HG02943 (cell line): Measurements from ENCODE around the gene RNF114.
"Not testable (repeated sequence)": the region's sequence is repeated elsewhere in the genome, so short reads cannot be mapped to it uniquely, and the experiment has no call there.

ENCODE experiments used
- ATAC-seq: cut with Tn5 transposase; IDR thresholded peaks from one replicate; pipeline ENCODE4 v1.9.1; 2021; ENCODE audit warnings: mild to moderate bottlenecking, low read depth, moderate library complexity; ENCODE audit not compliant: unreplicated experiment

The RNF114 gene

GRCh38 chr20:49924247-49924646, 11.9 kb upstream of the RNF114 start:
- no peak for ATAC-seq

- ATAC-seq: no peak
Measured at GRCh38 chr20:49925901-49926454, 10.2 kb upstream of the RNF114 start.

DNA sequence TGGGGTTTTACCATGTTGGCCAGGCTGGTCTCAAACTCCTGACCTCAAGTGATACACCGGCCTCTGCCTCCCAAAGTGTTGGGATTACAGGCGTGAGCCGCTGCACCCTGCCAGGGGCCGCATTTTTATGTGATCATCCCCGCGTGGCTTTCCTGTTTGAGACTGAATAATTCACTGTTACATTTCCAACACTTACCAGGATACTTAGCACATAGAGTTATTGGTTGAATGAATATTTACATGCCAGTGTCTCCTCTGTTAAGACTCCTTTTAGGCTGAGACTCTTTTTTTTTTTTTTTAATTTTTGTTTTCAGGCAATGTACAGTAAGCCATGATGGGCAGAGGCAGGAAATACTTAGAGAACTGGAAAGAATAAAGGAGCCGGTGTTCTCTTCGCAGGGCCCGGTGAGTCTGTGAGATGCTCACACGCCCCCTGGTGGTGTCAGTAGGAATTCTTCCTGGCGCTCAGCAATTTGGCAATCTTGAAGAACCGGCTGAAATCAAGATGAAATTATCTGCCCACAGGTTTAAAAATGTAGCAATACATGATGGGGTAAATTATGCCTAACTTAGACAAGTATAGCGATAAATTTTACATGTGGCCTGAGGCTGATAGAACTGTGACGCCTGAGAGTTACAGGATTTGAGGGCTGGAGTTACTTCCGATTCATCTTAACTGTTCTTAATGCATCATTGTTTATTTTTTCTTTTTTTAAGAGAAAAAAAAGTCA, 7.6 kb upstream of the RNF114 start:
- no peak for ATAC-seq

GRCh38 chr20:49929142-49929494, 7.1 kb upstream of the RNF114 start:
- ATAC-seq: no peak

- ATAC-seq: no peak
Measured at GRCh38 chr20:49935746-49936152, 448 bp upstream of the RNF114 start.

DNA sequence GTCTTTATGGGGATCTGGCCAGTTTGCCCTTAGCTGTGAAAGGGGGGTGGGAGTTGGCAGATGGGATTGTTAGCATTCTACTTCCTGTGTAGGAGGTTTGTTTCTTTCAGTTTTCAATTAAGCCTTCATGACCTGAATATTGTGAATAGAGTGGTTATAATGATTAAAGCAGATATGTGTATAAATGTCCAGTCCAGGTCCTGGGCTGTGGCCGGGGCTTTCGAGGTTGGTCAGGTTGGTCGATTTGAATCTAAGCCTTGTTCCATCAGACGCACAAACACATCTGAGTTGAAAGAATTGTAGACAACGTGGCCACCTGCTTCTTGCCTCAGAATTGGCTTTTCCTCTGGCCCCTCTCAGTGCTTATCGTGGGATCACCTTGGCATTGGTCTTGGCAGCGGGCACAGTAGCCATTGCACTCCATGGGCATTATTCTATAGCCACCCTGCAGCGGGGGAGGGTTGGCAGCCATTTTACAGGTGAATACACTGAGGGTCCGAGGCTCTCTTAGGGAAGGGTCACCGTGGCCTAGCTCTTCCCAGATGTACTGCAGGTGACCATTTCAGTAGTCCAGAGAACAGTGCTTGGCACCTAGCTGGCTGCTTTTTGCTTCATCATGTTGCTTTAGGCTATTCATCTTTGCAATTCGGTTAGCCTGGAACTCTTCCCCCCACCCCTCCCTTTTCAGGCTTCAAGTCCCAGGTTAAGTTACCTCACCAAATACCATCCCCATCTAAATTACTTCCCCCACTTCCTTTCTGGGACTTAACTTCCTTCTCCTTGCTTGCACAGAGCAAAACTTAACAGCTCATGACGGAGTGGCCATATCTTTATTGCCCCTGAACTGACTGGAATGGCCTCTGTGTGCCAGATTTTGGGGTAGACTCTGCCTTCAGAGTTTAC, 1.1 kb downstream of the RNF114 start:
- peak; percentile 24 for ATAC-seq

GRCh38 chr20:49938173-49939163, 2.3 kb downstream of the RNF114 start:
- ATAC-seq: no peak

DNA sequence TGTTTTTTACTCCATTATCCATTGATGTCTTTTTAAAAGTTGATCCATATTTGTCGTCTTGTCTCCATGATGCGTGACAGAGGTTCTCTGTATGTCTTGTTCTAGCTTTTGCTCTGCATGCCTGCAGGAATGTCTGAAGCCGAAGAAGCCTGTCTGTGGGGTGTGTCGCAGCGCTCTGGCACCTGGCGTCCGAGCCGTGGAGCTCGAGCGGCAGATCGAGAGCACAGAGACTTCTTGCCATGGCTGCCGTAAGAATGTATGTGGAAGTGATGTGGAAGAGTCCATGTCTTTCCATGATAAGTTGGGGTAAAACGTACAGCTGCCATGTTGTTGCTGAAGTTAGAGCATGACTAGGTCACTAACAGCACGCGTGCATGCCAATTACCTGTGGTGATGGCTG, 5.3 kb downstream of the RNF114 start:
- no peak for ATAC-seq

DNA sequence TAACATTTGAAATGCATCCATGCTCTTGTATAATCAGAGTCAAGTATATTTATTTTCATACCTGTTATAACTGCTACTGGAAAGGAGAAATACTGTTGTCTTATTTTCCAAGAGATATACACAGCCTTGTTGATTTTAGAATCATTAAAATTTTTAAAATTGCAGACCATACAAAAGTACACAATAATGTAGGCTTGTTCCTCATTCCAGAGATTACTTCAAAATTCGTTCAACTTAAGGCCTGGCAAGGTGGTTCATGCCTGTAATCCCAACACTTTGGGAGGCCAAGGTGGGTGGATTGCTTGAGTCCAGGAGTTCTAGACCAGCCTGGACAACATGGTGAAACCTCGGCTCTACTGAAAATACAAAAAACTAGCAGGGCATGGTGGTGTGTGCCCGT, 6.1 kb downstream of the RNF114 start:
- ATAC-seq: no peak

DNA sequence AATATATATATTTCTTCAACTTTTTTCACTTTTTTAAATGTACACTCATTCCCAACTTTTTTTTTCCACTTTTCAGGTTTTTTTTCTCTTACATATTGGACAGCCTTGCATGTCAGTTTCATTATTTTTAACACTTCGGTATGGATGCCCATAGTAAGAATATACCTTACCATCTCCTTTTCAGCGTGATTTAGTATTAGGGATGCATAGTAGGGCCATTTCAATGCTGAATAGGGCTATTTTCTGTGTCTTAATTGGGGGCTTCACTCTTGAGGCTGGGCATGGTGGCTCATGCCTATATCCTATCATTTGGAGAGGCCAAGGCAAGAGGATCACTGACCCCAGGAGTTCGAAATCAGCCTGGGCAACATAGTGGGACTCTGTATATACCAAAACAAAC, 6.7 kb downstream of the RNF114 start:
- ATAC-seq: no peak

- ATAC-seq: no peak
Measured at GRCh38 chr20:49945306-49945700, 9.1 kb downstream of the RNF114 start.

DNA sequence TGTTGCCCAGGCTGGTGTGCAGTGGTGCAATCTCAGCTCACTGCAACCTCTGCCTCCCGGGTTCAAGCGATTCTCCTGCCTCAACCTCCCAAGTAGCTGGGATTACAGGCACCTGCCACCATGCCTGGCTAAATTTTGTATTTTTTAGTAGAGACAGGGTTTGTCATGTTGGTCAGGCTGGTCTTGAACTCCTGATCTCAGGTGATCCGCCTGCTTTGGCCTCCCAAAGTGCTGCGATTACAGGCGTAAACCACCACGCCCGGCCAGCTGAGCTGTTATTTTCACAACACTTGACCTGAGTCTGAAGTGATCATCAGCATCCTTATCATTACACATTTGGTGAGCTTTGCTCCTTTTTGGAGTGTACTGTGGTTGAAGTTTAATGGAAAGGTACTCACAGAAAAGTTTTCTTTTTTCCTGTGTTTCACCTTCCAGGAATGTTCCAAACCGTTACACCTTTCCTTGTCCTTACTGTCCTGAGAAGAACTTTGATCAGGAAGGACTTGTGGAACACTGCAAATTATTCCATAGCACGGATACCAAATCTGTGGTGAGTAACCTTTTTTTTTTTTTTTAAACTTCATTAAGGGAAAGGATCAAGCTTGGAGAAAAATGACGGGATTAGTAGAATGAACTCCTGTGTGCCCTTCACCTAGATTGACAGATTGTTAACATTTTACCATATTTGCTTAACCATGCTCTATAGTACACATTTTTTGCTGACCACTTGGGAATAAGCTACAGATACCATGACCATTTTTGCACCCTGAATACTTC, 9.7 kb downstream of the RNF114 start:
- ATAC-seq: no peak

GRCh38 chr20:49948178-49948577, 12.0 kb downstream of the RNF114 start:
- ATAC-seq: no peak

DNA sequence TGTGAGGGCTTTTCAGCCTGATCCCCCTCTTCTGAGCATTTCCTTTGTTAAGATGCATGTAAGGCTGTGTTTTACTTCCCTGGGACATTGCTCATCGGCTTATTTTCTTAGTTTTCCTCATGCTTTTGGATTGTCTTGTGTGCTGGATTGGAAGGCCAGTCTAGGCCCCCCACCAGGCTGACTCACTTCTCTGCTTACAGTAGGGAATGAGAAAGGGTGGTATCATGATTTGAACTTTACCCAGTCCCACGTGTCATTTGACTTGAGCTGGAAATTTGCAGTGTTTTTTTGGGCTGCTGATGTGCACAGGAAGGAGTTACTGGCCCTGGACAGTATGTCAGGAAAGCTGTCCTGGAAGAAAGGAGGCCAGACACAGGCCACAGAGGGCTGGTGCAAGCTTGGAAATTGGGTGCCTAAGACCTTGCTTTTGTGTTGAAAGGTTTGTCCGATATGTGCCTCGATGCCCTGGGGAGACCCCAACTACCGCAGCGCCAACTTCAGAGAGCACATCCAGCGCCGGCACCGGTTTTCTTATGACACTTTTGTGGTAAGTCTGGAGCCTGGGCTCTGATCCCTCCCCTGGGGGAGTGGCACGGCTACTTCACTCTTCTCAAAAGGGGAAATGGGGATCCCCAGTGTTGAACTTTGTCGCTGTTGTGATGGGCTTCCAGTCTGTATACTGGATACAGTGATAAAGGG, 12.8 kb downstream of the RNF114 start:
- ATAC-seq: no peak

- no peak for ATAC-seq
Measured at GRCh38 chr20:49951151-49951550, 15.0 kb downstream of the RNF114 start.

- ATAC-seq: no peak
Measured at GRCh38 chr20:49955167-49955566, 19.0 kb downstream of the RNF114 start.

- ATAC-seq: not testable (repeated sequence)
Measured at GRCh38 chr20:49955830-49956396, 19.7 kb downstream of the RNF114 start.

DNA sequence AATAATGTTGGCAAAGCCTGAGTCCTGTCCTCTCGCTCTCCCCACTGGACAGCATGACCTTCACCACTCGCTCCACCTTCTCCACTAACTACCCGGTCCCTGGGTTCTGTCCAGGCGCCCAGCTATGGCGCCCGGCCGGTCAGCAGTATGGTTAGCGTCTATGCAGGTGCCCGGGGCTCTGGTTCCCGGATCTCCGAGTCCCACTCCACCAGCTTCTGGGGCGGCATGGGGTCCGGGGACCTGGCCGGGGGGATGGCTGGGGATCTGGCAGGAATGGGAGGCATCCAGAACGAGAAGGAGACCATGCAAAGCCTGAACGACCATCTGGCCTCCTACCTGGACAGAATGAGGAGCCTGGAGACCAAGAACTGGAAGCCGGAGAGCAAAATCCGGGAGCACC, 20.5 kb downstream of the RNF114 start:
- no peak for ATAC-seq
